H4 (cell line): ENCODE results near the gene SNX9. TPM values are rescaled to one million over a fixed set of nuclear protein-coding genes. Genes with fewer than 3 reads are reported as not detected.

Experiments used
- DNase-seq: peaks from one replicate; pipeline ENCODE4 v3.0.0-alpha.2; 2015; ENCODE audit warnings: low spot score
- total RNA-seq: library from RNA; depleted of rRNA; stranded (reverse); fragments of >200 nt; shearing (Covaris generic); gene quantifications from 2 replicates; pipeline ENCODE4 v1.2.3, GENCODE V29; 2014

SNX9 gene
- total RNA-seq, 1 experiment from 2014 or later: 15.6 TPM

GRCh38 chr6:157804448-157805327, 18.4 kb upstream of the SNX9 start:
- no peak for DNase-seq

- DNase-seq: no peak
These were observed 16.8 kb upstream of the SNX9 start for GRCh38 chr6:157806131-157806855.

- no peak for DNase-seq
These were observed 16.2 kb upstream of the SNX9 start for GRCh38 chr6:157806856-157807215.

- DNase-seq: no peak
These were observed 14.6 kb upstream of the SNX9 start for GRCh38 chr6:157808405-157808950.

- no peak for DNase-seq
These were observed 13.4 kb upstream of the SNX9 start for GRCh38 chr6:157809613-157810012.

GRCh38 chr6:157811137-157811475, 11.9 kb upstream of the SNX9 start:
- DNase-seq: no peak

GRCh38 chr6:157811476-157812173, 11.4 kb upstream of the SNX9 start:
- no peak for DNase-seq

GRCh38 chr6:157812425-157813171, 10.4 kb upstream of the SNX9 start:
- no peak for DNase-seq

GRCh38 chr6:157813191-157813590, 9.9 kb upstream of the SNX9 start:
- no peak for DNase-seq

- DNase-seq: peak; percentile 59
These were observed 9.1 kb upstream of the SNX9 start for GRCh38 chr6:157813750-157814455.

GRCh38 chr6:157814883-157815282, 8.2 kb upstream of the SNX9 start:
- no peak for DNase-seq

- DNase-seq: no peak
These were observed 1.6 kb upstream of the SNX9 start for GRCh38 chr6:157821342-157822033.

- no peak for DNase-seq
These were observed 623 bp upstream of the SNX9 start for GRCh38 chr6:157822245-157823000.

- peak; percentile 26 for DNase-seq
These were observed 703 bp downstream of the SNX9 start for GRCh38 chr6:157823528-157824370.

- DNase-seq: no peak
These were observed 2.3 kb downstream of the SNX9 start for GRCh38 chr6:157825243-157825904.

- no peak for DNase-seq
These were observed 7.4 kb downstream of the SNX9 start for GRCh38 chr6:157830354-157831017.

GRCh38 chr6:157831018-157831369, 7.9 kb downstream of the SNX9 start:
- DNase-seq: no peak
